GM10248 (cell line): ENCODE measurements around the gene ASB2.

Source experiments
- CTCF ChIA-PET: fragments of 300-600 bp; sonication (Branson Sonifier 250); formaldehyde crosslinking; extraction: SDS; loops from one replicate; lab custom pipeline; 2021; ENCODE audit warnings: antibody characterized with exemption; lab: Yijun Ruan, JAX
- POLR2A ChIA-PET: fragments of 350-650 bp; sonication (Branson Sonifier 250); formaldehyde crosslinking; extraction: SDS; loops from one replicate; lab custom pipeline; 2020; ENCODE audit warnings: antibody characterized with exemption; lab: Yijun Ruan, JAX
- DNase-seq: peaks from one replicate; pipeline ENCODE4 v3.0.0; 2012; ENCODE audit errors: extremely low spot score
- TF ChIP-seq, protein P1 (sequence below): IDR thresholded peaks from 2 replicates; pipeline ENCODE4 v1.5.1; 2012; ENCODE audit warnings: mild to moderate bottlenecking, low read depth; ENCODE audit errors: extremely low read depth, missing control alignments, control extremely low read depth

ASB2 gene

DNA sequence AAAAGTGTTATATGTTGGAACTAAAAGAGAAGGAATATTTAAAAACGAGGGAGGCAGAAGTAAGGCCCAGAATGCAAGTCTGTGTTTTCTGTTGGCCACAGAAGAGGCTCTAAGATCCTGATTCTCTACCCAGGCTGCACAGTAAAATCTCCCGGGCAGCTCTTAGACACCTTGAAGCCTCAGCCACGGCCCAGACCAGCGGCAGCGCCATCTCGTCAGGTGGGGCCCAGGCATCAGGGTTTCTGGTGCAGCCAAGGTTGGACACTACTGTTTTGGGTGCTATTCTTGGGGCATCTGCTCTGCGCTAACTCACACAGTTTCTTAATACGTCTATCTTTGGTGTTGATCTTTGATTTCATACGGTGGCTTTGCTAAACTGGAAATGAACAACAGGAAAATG is 32.4 kb downstream of the ASB2 start:
- POLR2A ChIA-PET, result no interaction called here
- DNase-seq, result no peak
- TF ChIP-seq, protein P1, sequence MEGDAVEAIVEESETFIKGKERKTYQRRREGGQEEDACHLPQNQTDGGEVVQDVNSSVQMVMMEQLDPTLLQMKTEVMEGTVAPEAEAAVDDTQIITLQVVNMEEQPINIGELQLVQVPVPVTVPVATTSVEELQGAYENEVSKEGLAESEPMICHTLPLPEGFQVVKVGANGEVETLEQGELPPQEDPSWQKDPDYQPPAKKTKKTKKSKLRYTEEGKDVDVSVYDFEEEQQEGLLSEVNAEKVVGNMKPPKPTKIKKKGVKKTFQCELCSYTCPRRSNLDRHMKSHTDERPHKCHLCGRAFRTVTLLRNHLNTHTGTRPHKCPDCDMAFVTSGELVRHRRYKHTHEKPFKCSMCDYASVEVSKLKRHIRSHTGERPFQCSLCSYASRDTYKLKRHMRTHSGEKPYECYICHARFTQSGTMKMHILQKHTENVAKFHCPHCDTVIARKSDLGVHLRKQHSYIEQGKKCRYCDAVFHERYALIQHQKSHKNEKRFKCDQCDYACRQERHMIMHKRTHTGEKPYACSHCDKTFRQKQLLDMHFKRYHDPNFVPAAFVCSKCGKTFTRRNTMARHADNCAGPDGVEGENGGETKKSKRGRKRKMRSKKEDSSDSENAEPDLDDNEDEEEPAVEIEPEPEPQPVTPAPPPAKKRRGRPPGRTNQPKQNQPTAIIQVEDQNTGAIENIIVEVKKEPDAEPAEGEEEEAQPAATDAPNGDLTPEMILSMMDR, result no peak
- CTCF ChIA-PET, result interaction anchor here (1.3 to 24.2 kb wide), 5 partner anchors 7 to 113 kb away, joined by 3 to 664 read pairs (median 156); partner anchors contain the start of genes ASB2 and CCDC197

DNA sequence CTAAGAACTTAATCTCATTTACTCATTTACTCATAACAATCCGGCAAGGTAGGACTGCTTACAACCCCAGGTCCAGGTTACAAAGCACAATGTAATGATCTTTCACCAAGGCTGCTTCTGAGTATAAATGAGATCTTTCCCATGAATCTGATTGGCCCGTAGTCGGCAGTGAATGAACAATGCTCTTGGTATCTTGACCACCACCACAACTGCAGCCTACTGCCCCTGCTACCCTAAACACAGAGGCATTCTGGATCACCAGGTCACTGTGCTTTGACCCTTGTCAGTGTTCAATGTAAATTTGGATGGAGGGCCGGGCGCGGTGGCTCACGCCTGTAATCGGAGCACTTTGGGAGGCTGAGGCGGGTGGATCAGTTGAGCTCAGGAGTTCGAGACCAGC is 33.3 kb downstream of the ASB2 start:
- ChIA-PET POLR2A (no interaction called here), CTCF (interaction anchor here (1.2 to 24.2 kb wide), 7 partner anchors 8 to 114 kb away, joined by 3 to 664 read pairs (median 119); partner anchors contain the start of genes ASB2, CCDC197 and OTUB2)
- no peak for DNase-seq
- TF ChIP-seq, protein P1, result no peak

DNA sequence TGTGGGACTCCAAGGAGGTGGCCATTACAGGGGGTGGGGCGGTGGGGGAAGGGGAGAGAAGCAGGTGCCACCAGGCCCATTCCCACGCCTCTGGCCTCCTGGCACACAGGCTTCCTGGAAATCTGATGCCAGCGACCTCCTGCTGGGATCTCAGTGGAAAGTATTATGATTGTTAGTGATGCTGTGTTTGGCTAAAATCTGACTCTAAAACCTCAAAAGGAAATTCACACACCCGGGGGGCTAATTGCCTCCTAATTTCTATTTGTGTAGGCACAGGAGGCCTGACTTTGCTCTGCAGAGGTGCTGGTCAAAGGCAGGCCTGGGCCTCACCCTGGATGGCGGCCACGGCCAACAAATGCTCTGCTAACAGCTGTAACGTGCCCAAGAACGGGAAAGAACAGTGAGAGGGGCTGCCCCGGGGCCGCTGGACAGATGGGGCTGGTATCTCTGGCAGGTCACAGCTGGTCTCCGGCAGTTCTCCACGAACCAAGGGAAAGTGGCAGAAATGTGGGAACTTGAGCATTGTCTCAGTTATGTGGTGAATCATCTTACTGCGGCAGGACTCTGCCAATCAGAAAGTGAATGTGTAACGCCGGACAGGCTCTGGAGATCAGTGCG is 35.0 kb downstream of the ASB2 start:
- ChIA-PET POLR2A (interaction anchor here (1.1 to 1.3 kb wide), 2 partner anchors 51 to 57 kb away, joined by 3 to 5 read pairs; no protein-coding TSS in a partner anchor), CTCF (interaction anchor here (1.0 to 24.2 kb wide), 10 partner anchors 9 to 201 kb away, joined by 3 to 664 read pairs (median 24); partner anchors contain the start of genes ASB2, CCDC197 and OTUB2)
- DNase-seq, result no peak
- TF ChIP-seq, protein P1, result no peak

DNA sequence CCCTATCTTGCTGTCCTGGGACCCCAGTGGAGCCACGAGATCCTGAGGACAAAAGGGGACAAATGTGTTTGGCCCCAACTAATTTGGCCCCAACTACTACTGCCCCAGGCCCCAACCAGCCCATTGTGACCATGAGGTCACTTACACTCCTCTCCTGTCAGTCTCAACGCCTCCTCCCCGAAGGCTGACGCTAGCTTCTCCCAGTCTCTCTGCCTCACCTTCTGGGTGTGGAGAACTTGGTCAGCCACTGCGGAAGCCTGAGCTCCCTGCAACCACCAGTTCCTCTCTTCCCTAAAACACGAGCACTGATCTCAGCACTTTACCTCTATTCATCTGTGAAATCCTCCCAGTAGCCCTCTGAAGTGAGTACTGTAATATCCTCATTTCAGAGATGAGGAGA is 35.9 kb downstream of the ASB2 start:
- POLR2A ChIA-PET, result interaction anchor here (0.8 to 1.7 kb wide), 4 partner anchors 19 to 59 kb away, joined by 3 to 8 read pairs (median 4); no protein-coding TSS in a partner anchor
- TF ChIP-seq, protein P1, result no peak
- no peak for DNase-seq
- CTCF ChIA-PET, result interaction anchor here (0.7 to 24.2 kb wide), 35 partner anchors 10 to 1237 kb away, joined by 3 to 664 read pairs (median 7); partner anchors contain the start of genes ASB2, CCDC197, DDX24 and IFI27L1

DNA sequence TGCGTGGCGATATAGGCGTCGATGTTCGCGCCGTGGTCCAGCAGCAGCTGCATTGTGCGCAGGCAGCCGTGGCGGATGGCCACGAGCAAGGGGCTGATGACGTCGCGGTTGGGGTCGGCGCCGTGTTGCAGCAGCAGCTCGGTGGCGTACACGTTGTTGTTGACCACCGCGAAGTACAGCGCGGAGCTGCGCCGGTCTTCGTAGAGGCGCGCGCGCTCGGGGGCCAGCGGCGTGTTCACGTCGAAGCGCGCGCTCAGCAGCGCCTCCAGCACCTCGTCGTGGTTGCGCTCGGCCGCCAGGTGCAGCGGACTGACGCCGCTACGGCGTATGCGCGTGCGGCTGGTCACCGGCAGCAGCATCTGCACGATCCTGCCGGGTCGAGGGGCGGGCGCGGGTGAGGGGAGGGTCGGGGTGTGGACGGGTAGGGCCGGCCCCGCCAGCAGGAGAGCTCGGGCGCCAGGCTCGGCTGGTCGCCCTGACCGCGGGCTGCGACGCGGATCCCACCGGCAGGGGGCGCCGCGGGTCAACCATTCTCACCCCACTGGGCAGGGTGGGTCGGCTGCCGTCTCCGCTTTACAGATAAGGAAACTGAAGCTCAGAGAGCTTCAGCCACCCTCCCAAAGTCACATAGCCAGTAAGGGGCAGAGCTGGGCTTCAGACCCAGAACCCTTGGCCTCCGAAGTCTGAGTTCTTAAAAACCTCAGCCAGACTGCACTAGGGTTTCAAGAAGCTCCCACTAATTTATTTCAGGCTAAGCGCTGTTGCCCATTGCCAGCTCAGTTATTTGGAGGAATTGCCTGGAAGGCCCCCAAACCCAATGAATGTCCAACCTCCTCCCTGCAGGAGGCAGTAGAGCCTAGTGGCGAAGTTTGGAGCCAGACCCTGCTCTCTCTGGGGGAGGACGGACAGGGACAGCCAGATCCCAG is 36.8 kb downstream of the ASB2 start:
- TF ChIP-seq, protein P1, result peak; percentile 94
- ChIA-PET CTCF (interaction anchor here (0.7 to 24.2 kb wide), 48 partner anchors 8 to 1236 kb away, joined by 3 to 664 read pairs (median 5); partner anchors contain the start of genes ASB2, CCDC197, DDX24 and FAM181A), POLR2A (interaction anchor here (0.8 to 1.7 kb wide), 6 partner anchors 17 to 60 kb away, joined by 3 to 8 read pairs (median 4); no protein-coding TSS in a partner anchor)
- peak; percentile 91 for DNase-seq
